Measurements from ENCODE around the gene DOCK1.
"Not testable (repeated sequence)": the region's sequence is repeated elsewhere in the genome, so short reads cannot be mapped to it uniquely, and the experiment has no call there.

DOCK1 gene

GRCh38 chr10:126904516-126904817 lies 761 bp upstream of the DOCK1 start:
- DNase-seq = no peak

GRCh38 chr10:126905776-126906703 lies 812 bp downstream of the DOCK1 start:
- DNase-seq = no peak

- DNase-seq = no peak
These were observed 1.6 kb downstream of the DOCK1 start for GRCh38 chr10:126906704-126907422.

GRCh38 chr10:126907423-126907970 lies 2.3 kb downstream of the DOCK1 start:
- DNase-seq = no peak

GRCh38 chr10:126908225-126908624 lies 3.0 kb downstream of the DOCK1 start:
- DNase-seq = no peak

- DNase-seq = no peak
These were observed 3.5 kb downstream of the DOCK1 start for GRCh38 chr10:126908729-126909128.

GRCh38 chr10:126909147-126909546 lies 3.9 kb downstream of the DOCK1 start:
- DNase-seq = no peak

- no peak for DNase-seq
These were observed 5.0 kb downstream of the DOCK1 start for GRCh38 chr10:126910196-126910595.

- DNase-seq = no peak
These were observed 5.6 kb downstream of the DOCK1 start for GRCh38 chr10:126910798-126911197.

GRCh38 chr10:126911301-126911700 lies 6.1 kb downstream of the DOCK1 start:
- DNase-seq = no peak

GRCh38 chr10:126913316-126913715 lies 8.1 kb downstream of the DOCK1 start:
- DNase-seq = no peak

GRCh38 chr10:126914561-126914960 lies 9.3 kb downstream of the DOCK1 start:
- no peak for DNase-seq

- not testable (repeated sequence) for DNase-seq
These were observed 11.7 kb downstream of the DOCK1 start for GRCh38 chr10:126916952-126917351.

- DNase-seq = no peak
These were observed 12.1 kb downstream of the DOCK1 start for GRCh38 chr10:126917375-126917774.

GRCh38 chr10:126917975-126918908 lies 13.0 kb downstream of the DOCK1 start:
- no peak for DNase-seq

GRCh38 chr10:126919426-126919825 lies 14.2 kb downstream of the DOCK1 start:
- no peak for DNase-seq

- no peak for DNase-seq
These were observed 15.9 kb downstream of the DOCK1 start for GRCh38 chr10:126921162-126921561.

- no peak for DNase-seq
These were observed 16.8 kb downstream of the DOCK1 start for GRCh38 chr10:126921974-126922525.

GRCh38 chr10:126924180-126924914 lies 19.1 kb downstream of the DOCK1 start:
- no peak for DNase-seq

- no peak for DNase-seq
These were observed 19.7 kb downstream of the DOCK1 start for GRCh38 chr10:126924915-126925300.

- no peak for DNase-seq
These were observed 21.3 kb downstream of the DOCK1 start for GRCh38 chr10:126926568-126926967.

- no peak for DNase-seq
These were observed 22.6 kb downstream of the DOCK1 start for GRCh38 chr10:126927799-126928198.

Data from Kasumi-1 (cell line).